ENCODE data around the gene PDIA6.

Gene PDIA6

DNA sequence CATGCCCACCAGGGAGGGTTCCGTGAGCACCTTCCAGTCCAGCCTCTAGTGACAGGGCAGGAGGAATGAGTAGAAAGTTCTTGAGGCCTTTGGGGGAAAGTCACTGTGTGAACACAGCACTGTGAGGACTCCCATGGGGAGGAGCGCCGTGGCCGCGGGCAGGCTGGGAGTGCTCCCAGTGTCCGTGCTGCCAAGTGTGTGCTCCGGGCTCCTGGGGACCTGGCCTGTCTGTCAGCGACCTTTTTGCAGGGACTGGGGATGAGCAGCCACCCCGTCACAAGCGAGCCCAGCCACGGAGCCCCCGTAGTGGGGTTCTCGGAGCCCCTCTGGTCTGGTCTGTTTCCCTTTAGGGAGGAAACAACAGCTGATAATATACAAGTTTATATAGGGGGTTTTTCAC is 36.8 kb downstream of the PDIA6 start:
- no peaks in the 10 kb centered on the region for H3K27me3 ChIP-seq (replicated peaks)
- no peak overlapping the region for H3K4me3 ChIP-seq (ENCODE audit: low read depth, low read length)
- H3K36me3 ChIP-seq (replicated peaks): peaks cover 24% of the 10 kb centered on the region
- in situ Hi-C loops (cut with HindIII; ENCODE audit: low pct_ligation_motif_present, low sequenced_read_pairs): no loop called here
- H3K27ac ChIP-seq: no peak overlapping the region
- TF ChIP-seq, protein P1, sequence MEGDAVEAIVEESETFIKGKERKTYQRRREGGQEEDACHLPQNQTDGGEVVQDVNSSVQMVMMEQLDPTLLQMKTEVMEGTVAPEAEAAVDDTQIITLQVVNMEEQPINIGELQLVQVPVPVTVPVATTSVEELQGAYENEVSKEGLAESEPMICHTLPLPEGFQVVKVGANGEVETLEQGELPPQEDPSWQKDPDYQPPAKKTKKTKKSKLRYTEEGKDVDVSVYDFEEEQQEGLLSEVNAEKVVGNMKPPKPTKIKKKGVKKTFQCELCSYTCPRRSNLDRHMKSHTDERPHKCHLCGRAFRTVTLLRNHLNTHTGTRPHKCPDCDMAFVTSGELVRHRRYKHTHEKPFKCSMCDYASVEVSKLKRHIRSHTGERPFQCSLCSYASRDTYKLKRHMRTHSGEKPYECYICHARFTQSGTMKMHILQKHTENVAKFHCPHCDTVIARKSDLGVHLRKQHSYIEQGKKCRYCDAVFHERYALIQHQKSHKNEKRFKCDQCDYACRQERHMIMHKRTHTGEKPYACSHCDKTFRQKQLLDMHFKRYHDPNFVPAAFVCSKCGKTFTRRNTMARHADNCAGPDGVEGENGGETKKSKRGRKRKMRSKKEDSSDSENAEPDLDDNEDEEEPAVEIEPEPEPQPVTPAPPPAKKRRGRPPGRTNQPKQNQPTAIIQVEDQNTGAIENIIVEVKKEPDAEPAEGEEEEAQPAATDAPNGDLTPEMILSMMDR (IDR thresholded peaks at IDR 0.05; ENCODE audit: low read depth, low read length, missing control alignments): no peak
- no peak for DNase-seq

DNA sequence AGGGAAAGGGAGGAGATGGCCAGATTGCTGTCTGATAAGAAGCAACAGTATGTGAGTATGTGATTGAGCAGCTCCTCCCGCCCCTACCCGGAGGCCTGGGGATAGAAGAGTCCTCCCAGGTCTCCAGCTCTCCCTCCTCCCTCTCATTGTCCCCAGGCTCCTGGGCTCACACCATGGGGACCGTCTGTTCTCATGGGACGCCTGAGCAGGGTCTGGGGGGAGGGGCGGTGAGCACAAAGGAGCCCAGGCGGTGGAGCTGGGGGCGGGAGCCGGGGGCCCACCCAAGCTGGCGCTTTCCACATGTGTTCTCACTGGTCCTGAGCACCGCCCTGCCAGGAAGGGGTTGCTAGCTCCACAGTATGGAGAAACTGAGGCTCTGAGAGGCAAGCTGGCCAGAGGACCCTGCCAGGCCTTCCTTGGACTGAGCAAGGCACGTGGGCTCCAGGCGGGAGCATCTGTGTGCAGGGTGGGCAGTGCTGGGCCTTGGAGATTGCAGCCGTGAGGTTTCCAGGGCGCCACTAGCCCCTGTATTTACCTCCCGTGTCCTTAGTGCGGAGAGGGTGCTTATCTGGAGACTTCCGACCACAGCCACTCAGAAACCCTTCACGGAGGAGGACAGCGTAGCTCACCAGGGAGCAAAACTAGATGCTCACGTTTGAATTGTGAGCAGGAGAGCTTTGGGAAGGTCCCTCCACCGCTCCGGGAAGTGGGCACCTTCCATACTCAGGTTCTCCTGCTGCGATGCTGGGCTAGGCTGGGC is 37.4 kb downstream of the PDIA6 start:
- Histone ChIP-seq H3K27me3 (replicated peaks) (no peaks in the 10 kb centered on the region), H3K4me3 (ENCODE audit: low read depth, low read length) (no peak overlapping the region), H3K36me3 (replicated peaks) (peaks cover 19% of the 10 kb centered on the region), H3K27ac (no peak overlapping the region)
- DNase-seq: no peak
- TF ChIP-seq, protein P1 (IDR thresholded peaks at IDR 0.05; ENCODE audit: low read depth, low read length, missing control alignments): no peak
- in situ Hi-C loops (cut with HindIII; ENCODE audit: low pct_ligation_motif_present, low sequenced_read_pairs): no loop called here

DNA sequence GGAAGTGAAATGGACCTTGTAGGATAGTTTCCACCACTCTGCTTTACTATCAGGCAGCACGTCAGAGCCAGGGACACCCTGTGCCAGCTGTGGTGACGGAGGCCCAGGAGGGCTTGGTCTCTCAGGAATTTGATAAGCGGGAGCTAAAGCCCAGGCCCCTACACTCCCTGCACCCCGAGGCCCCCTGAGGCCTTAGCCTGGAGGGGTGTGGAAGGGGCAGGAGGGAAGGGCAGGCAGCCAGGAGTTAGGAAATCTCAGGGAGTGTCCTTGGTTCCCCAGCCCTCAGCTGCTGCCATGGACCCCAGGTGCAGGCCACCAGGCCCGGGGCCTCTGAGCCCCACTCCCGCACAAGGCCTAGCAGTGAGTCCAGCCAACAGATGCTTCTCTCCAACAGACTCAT is 38.2 kb downstream of the PDIA6 start:
- in situ Hi-C loops (cut with HindIII; ENCODE audit: low pct_ligation_motif_present, low sequenced_read_pairs): no loop called here
- no peak for DNase-seq

DNA sequence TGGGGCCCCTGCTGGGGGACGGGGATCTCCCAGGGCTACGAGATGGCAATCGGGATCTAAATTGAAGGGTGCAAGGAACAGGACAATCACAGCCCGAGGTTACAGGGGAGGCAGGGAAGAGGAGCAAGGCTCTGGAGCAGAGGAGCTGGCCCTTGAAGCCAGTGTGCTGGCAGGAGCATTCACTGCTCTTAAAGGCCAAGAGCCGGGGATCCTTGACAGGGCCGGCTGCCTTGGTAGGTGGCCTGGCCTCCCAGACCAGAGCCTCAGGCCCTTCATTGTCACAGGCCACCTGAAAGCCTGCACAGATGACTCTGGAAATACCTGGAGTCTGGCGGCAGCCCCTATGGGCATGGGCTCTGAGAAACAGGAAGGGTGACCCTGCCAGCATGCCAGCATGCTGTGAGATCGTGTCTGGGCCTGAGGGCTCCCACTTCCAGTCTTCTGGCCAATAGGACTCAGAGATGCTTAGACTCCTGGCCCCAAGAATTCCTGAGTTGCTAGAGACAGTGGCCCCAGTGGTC is 38.7 kb downstream of the PDIA6 start:
- H3K27me3 ChIP-seq (replicated peaks): no peaks in the 10 kb centered on the region
- H3K36me3 ChIP-seq (replicated peaks): peaks cover 13% of the 10 kb centered on the region
- TF ChIP-seq, protein P1 (IDR thresholded peaks at IDR 0.05; ENCODE audit: low read depth, low read length, missing control alignments): no peak
- no peak for DNase-seq
- in situ Hi-C loops (cut with HindIII; ENCODE audit: low pct_ligation_motif_present, low sequenced_read_pairs): no loop called here
- H3K4me3 ChIP-seq (ENCODE audit: low read depth, low read length): no peak overlapping the region
- no peak overlapping the region for H3K27ac ChIP-seq

More for the DNA sequence above, 38.2 kb downstream of the PDIA6 start:
- H3K27ac ChIP-seq: no peak overlapping the region
- no peak overlapping the region for H3K4me3 ChIP-seq (ENCODE audit: low read depth, low read length)
- no peaks in the 10 kb centered on the region for H3K27me3 ChIP-seq (replicated peaks)
- peaks cover 13% of the 10 kb centered on the region for H3K36me3 ChIP-seq (replicated peaks)
- TF ChIP-seq, protein P1 (IDR thresholded peaks at IDR 0.05; ENCODE audit: low read depth, low read length, missing control alignments): no peak

DNA sequence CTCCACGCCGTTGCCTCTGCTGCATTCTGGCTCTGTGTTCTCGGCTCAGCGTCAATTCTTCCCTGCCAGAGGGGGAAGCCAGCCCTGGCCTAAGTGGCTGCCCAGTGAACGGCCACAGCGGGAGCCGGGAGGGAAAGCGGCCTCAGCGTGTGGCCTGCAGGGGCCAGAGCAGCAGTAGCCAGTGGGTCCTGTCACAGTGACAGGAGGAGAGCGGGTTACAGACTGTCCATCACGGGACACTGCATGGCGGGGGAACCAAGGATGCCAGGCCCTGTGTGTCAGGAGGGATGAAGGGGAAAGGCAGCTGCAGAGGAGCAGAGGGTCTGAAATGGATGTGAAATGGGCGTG is 39.7 kb downstream of the PDIA6 start:
- Histone ChIP-seq H3K27me3 (replicated peaks) (no peaks in the 10 kb centered on the region), H3K36me3 (replicated peaks) (peaks cover 4% of the 10 kb centered on the region), H3K4me3 (ENCODE audit: low read depth, low read length) (no peak overlapping the region), H3K27ac (no peak overlapping the region)
- TF ChIP-seq, protein P1 (IDR thresholded peaks at IDR 0.05; ENCODE audit: low read depth, low read length, missing control alignments): no peak
- in situ Hi-C loops (cut with HindIII; ENCODE audit: low pct_ligation_motif_present, low sequenced_read_pairs): no loop called here
- no peak for DNase-seq
